K562 (cell line): ENCODE results near the gene FCSK. TPM values are rescaled to one million over a fixed set of nuclear protein-coding genes. Genes with fewer than 3 reads are reported as not detected.

ENCODE experiments used
- CBFA2T3 ChIP-seq: fragments of 450-650 bp; IDR thresholded peaks from 2 replicates; pipeline ENCODE4 v1.6.1; 2017
- CHD2 ChIP-seq: IDR thresholded peaks from 2 replicates; pipeline ENCODE4 v1.6.1; 2011; ENCODE audit warnings: low read depth, low read length
- CTCF ChIP-seq, 3 experiments: IDR thresholded peaks in 2 of 3; conservative IDR thresholded peaks in 1 of 3; 2 replicates each; pipeline ENCODE4 v1.5.1; 2011 to 2012; ENCODE audit warnings: low read length in 3 of 3, mild to moderate bottlenecking in 3 of 3, control low read depth in 2 of 3, improper control_type of control experiment in 1 of 3, inconsistent platforms in 1 of 3, low read depth in 1 of 3, mixed read lengths in 1 of 3, moderate library complexity in 1 of 3; ENCODE audit not compliant: insufficient read depth in 2 of 3
- CUX1 ChIP-seq: fragments of 200-800 bp; sonication (Bioruptor generic); IDR thresholded peaks from 2 replicates; pipeline ENCODE4 v1.6.1; 2016; ENCODE audit warnings: missing genetic modification characterization, missing compliant biosample characterization
- GABPB1 ChIP-seq: sonication (generic); formaldehyde crosslinking; IDR thresholded peaks from 2 replicates; pipeline ENCODE4 v1.8.0; 2022; ENCODE audit warnings: mild to moderate bottlenecking, missing genetic modification reagents
- KDM1A ChIP-seq, 2 experiments: fragments of 450-650 bp; IDR thresholded peaks; 2 replicates each; pipeline ENCODE4 v1.6.1; 2016; ENCODE audit warnings: mild to moderate bottlenecking in 2 of 2
- MXI1 ChIP-seq: IDR thresholded peaks from 2 replicates; pipeline ENCODE4 v1.6.1; 2011; ENCODE audit warnings: low read depth, mild to moderate bottlenecking, improper control_type of control experiment, low read length
- TGIF2 ChIP-seq: sonication (generic); formaldehyde crosslinking; IDR thresholded peaks from 2 replicates; pipeline ENCODE4 v1.8.1; 2022; ENCODE audit warnings: mild to moderate bottlenecking, missing genetic modification reagents, moderate library complexity
- ZNF274 ChIP-seq: IDR thresholded peaks from 2 replicates; pipeline ENCODE4 v1.6.1; 2011; ENCODE audit warnings: low read depth, mild to moderate bottlenecking, low read length, moderate library complexity, borderline replicate concordance
- ZNF324 ChIP-seq: fragments of 250-450 bp; sonication (Bioruptor Pico); IDR thresholded peaks from 2 replicates; pipeline ENCODE4 v1.4.0; 2020; ENCODE audit warnings: mild to moderate bottlenecking
- polyA plus RNA-seq, 8 experiments: library from polyadenylated mRNA; depleted of rRNA in 4 of 8; stranded (reverse) in 5 of 8; unstranded in 3 of 8; fragments of >200 nt; fragmentation: Nextera tagmentation in 2 of 8; fragmentation: Illumina TruSeq in 1 of 8; extraction: Ambion mirVana in 2 of 8; extraction: Trizol in 1 of 8; gene quantifications; 2 replicates each; pipeline versions ENCODE4 v1.2.1 to v1.2.3, GENCODE V29; 2011 to 2014; ENCODE audit warnings: inconsistent platforms in 1 of 8, missing spikeins in 1 of 8
- total RNA-seq, 7 experiments: library from RNA; depleted of rRNA in 6 of 7; stranded (reverse); fragments of >200 nt in 6 of 7; fragmentation: Illumina TruSeq in 2 of 7; extraction: Trizol in 2 of 7; gene quantifications; 2 replicates each; pipeline versions ENCODE4 v1.2.1 to v1.2.3, GENCODE V29; 2011 to 2021; ENCODE audit warnings: low replicate concordance in 1 of 7
- TF ChIP-seq, protein P1 (sequence below): IDR thresholded peaks from 3 replicates; pipeline ENCODE4 v1.6.1; 2011; ENCODE audit warnings: borderline replicate concordance, mild to moderate bottlenecking; ENCODE audit not compliant: insufficient read length, insufficient read depth
- TF ChIP-seq, protein P2 (sequence below): fragments of 450-650 bp; IDR thresholded peaks from 2 replicates; pipeline ENCODE4 v1.6.1; 2016; ENCODE audit warnings: low read depth

The FCSK gene
- total and polyA plus RNA-seq, 9 of the 15 experiments (the other 6 are each of a cell fraction or from before 2014, with no cell fraction given) = 0.92 to 18.6 (median 8.3) TPM

DNA sequence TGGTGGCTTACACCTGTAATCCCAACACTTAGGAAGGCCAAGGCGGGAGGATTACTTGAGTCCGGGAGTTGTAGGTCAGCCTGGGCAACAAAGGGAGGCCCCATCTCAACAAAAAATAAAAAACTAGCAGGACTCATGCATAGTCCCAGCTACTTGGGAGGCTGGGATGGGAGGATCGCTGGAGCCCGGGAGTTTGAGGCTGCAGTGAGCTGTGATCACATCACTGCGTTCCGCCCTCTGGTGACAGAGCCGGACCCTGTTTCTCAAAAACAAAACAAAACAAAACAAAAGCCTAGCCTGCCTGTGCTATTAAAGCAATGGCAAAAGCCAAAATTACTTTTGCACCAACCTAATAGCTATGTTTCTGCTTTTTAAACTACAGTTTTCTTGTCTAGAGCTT, 1.5 kb downstream of the FCSK start (continued):
- TF ChIP-seq CTCF (IDR thresholded peaks at IDR 0.05 in 2 of 3, conservative IDR thresholded peaks at IDR 0.05 in 1 of 3; ENCODE audit: insufficient read depth in 2 of 3, low read depth in 1 of 3, low read length in 3 of 3) (peak; percentile 48 to 50 (median 49); a peak in 5 of 6 replicates), KDM1A (IDR thresholded peaks at IDR 0.05) (peak; percentile 30 to 73; a peak in 3 of 4 replicates), CHD2 (no peak), GABPB1 (CRISPR knock-in tag) (no peak), TGIF2 (CRISPR knock-in tag) (no peak), ZNF274 (no peak), CUX1 (CRISPR knock-in tag) (no peak), CBFA2T3 (no peak), ZNF324 (no peak), MXI1 (no peak)
- TF ChIP-seq, protein P1, sequence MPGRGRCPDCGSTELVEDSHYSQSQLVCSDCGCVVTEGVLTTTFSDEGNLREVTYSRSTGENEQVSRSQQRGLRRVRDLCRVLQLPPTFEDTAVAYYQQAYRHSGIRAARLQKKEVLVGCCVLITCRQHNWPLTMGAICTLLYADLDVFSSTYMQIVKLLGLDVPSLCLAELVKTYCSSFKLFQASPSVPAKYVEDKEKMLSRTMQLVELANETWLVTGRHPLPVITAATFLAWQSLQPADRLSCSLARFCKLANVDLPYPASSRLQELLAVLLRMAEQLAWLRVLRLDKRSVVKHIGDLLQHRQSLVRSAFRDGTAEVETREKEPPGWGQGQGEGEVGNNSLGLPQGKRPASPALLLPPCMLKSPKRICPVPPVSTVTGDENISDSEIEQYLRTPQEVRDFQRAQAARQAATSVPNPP = no peak
- TF ChIP-seq, protein P2, sequence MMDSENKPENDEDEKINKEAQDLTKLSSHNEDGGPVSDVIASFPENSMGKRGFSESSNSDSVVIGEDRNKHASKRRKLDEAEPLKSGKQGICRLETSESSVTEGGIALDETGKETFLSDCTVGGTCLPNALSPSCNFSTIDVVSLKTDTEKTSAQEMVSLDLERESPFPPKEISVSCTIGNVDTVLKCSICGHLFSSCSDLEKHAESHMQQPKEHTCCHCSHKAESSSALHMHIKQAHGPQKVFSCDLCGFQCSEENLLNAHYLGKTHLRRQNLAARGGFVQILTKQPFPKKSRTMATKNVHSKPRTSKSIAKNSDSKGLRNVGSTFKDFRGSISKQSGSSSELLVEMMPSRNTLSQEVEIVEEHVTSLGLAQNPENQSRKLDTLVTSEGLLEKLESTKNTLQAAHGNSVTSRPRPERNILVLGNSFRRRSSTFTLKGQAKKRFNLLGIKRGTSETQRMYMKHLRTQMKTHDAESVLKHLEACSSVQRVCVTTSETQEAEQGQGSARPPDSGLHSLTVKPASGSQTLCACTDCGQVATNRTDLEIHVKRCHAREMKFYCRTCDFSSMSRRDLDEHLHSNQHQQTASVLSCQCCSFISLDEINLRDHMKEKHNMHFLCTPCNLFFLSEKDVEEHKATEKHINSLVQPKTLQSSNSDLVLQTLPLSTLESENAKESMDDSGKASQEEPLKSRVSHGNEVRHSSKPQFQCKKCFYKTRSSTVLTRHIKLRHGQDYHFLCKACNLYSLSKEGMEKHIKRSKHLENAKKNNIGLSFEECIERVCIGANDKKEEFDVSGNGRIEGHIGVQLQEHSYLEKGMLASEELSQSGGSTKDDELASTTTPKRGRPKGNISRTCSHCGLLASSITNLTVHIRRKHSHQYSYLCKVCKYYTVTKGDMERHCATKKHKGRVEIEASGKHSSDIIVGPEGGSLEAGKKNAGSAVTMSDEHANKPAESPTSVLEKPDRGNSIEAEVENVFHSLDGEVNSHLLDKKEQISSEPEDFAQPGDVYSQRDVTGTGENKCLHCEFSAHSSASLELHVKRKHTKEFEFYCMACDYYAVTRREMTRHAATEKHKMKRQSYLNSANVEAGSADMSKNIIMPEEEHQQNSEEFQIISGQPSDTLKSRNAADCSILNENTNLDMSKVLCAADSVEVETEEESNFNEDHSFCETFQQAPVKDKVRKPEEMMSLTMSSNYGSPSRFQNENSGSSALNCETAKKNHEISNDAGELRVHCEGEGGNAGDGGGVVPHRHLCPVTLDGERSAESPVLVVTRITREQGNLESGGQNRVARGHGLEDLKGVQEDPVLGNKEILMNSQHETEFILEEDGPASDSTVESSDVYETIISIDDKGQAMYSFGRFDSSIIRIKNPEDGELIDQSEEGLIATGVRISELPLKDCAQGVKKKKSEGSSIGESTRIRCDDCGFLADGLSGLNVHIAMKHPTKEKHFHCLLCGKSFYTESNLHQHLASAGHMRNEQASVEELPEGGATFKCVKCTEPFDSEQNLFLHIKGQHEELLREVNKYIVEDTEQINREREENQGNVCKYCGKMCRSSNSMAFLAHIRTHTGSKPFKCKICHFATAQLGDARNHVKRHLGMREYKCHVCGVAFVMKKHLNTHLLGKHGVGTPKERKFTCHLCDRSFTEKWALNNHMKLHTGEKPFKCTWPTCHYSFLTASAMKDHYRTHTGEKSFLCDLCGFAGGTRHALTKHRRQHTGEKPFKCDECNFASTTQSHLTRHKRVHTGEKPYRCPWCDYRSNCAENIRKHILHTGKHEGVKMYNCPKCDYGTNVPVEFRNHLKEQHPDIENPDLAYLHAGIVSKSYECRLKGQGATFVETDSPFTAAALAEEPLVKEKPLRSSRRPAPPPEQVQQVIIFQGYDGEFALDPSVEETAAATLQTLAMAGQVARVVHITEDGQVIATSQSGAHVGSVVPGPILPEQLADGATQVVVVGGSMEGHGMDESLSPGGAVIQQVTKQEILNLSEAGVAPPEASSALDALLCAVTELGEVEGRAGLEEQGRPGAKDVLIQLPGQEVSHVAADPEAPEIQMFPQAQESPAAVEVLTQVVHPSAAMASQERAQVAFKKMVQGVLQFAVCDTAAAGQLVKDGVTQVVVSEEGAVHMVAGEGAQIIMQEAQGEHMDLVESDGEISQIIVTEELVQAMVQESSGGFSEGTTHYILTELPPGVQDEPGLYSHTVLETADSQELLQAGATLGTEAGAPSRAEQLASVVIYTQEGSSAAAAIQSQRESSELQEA = no peak
- TF ChIP-seq, all 486 proteins: peak for 21
